ENCODE measurements around the gene FAM120A. TPM values are rescaled to one million over a fixed set of nuclear protein-coding genes. Genes with fewer than 3 reads are reported as not detected.
A peak's percentile ranks its signal among the peaks of the same experiment; 100 is the strongest.
"Not testable (repeated sequence)": the region's sequence is repeated elsewhere in the genome, so short reads cannot be mapped to it uniquely, and the experiment has no call there.

The FAM120A gene
- total and polyA plus RNA-seq, 2 of the 13 experiments (the other 11 are each of a cell fraction or from before 2014, with no cell fraction given): 41.3 to 44.4 TPM

- in situ Hi-C loops (cut with HindIII; ENCODE audit: extremely low pct_ligation_motif_present, low pct_unique_long_range_greater_than_20kb) (loop anchor here (25.0 kb wide), 1 partner anchor 276 kb away; no protein-coding TSS in a partner anchor), intact Hi-C loops (cut with micrococcal nuclease; ENCODE audit: unreplicated experiment) (no loop called here)
- 72% methylated on average over 2 of the region's 2 CpGs for WGBS (ENCODE audit: low lambda C conversion rate)
- Histone ChIP-seq H2AFZ (ENCODE audit: low read length) (no peak overlapping the region), H3K9me3 (ENCODE audit: low read length) (no peaks in the 10 kb centered on the region), H3K27ac (ENCODE audit: extremely low read length, insufficient read depth, low read length) (no peak overlapping the region), H3K4me2 (ENCODE audit: low read depth, low read length) (no peak overlapping the region), H3K9ac (ENCODE audit: insufficient read depth, low read depth, low read length) (no peak overlapping the region), H3K79me2 (ENCODE audit: insufficient read depth, low read length) (no peaks in the 10 kb centered on the region), H3K4me1 (ENCODE audit: insufficient read depth, low read length) (no peaks in the 10 kb centered on the region), H3K4me3 (replicated peaks in 1 of 3; ENCODE audit: insufficient read depth in 1 of 3, low read depth in 2 of 3, low read length in 3 of 3) (no peak overlapping the region), H4K20me1 (ENCODE audit: insufficient read depth, low read length) (no peaks in the 10 kb centered on the region), H3K27me3 (ENCODE audit: control insufficient read depth in 1 of 2, insufficient read depth in 2 of 2, low read length in 2 of 2) (no peaks in the 10 kb centered on the region), H3K36me3 (replicated peaks in 1 of 2; ENCODE audit: control insufficient read depth in 1 of 2, insufficient read depth in 2 of 2, low read length in 2 of 2) (no peaks in the 10 kb centered on the region)
- ChIA-PET POLR2A (no interaction called here), CTCF (ENCODE audit: low intra/inter-chr PET ratio, low total read pairs) (no interaction called here)
- no TSS peak for BruUV-seq (replicated peaks)
- TF ChIP-seq, protein P1, sequence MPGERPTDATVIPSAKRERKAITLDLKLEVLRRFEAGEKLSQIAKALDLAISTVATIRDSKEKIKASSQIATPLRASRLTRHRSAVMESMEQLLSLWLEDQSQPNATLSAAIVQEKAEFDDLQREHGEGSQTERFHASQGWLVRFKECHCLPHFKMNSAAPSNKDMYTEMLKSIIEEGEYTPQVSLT (CRISPR knock-in tag; IDR thresholded peaks at IDR 0.05; ENCODE audit: borderline replicate concordance, low read depth): no peak
- TF ChIP-seq PAWR (CRISPR knock-in tag; IDR thresholded peaks at IDR 0.05; ENCODE audit: borderline replicate concordance) (no peak), GTF2F1 (IDR thresholded peaks at IDR 0.05; ENCODE audit: low read length) (no peak), GZF1 (CRISPR knock-in tag; IDR thresholded peaks at IDR 0.05) (no peak), MYNN (CRISPR knock-in tag; IDR thresholded peaks at IDR 0.05; ENCODE audit: low read depth) (no peak), RFX1 (IDR thresholded peaks at IDR 0.05) (peak; percentile 13; the same call in 1 of the 2 replicates), ATF2 (CRISPR knock-in tag; IDR thresholded peaks at IDR 0.05) (no peak), SETDB1 (CRISPR knock-in tag; IDR thresholded peaks at IDR 0.05; ENCODE audit: borderline replicate concordance) (no peak), CSRNP1 (CRISPR knock-in tag; IDR thresholded peaks at IDR 0.05) (no peak)
- DNase-seq (ENCODE audit: low spot score) (no peak), ATAC-seq (no peak), FAIRE-seq (no peak)
These were observed 13.5 kb upstream of the FAM120A start for GRCh38 chr9:93437996-93438395.

DNA sequence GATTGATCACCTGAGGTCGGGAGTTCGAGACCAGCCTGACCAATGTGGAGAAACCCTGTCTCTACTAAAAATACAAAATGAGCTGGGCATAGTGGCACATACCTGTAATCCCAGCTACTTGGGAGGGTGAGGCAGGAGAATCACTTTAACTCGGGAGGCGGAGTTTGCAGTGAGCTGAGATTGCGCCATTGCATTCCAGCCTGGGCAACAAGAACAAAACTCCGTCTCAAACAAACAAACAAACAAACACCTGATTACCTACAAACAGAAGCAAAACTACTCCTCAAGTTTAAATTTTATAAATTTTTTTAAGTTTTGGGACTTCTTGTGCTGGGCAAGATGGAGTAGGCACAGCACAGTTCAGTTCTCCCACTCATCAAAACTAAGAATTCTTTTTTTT lies 12.2 kb upstream of the FAM120A start:
- H2AFZ ChIP-seq (ENCODE audit: low read length); H3K4me3 ChIP-seq (replicated peaks in 1 of 3; ENCODE audit: insufficient read depth in 1 of 3, low read depth in 2 of 3, low read length in 3 of 3); H3K79me2 ChIP-seq (ENCODE audit: insufficient read depth, low read length); H3K4me2 ChIP-seq (ENCODE audit: low read depth, low read length); CTCF ChIA-PET (ENCODE audit: low intra/inter-chr PET ratio, low total read pairs); H3K27ac ChIP-seq (ENCODE audit: extremely low read length, insufficient read depth, low read length); intact Hi-C loops (cut with micrococcal nuclease; ENCODE audit: unreplicated experiment); DNase-seq (ENCODE audit: low spot score); H3K4me1 ChIP-seq (ENCODE audit: insufficient read depth, low read length); H3K27me3 ChIP-seq (ENCODE audit: control insufficient read depth in 1 of 2, insufficient read depth in 2 of 2, low read length in 2 of 2); H3K9me3 ChIP-seq (ENCODE audit: low read length); BruUV-seq (replicated peaks); H3K36me3 ChIP-seq (replicated peaks in 1 of 2; ENCODE audit: control insufficient read depth in 1 of 2, insufficient read depth in 2 of 2, low read length in 2 of 2); FAIRE-seq; H4K20me1 ChIP-seq (ENCODE audit: insufficient read depth, low read length); H3K9ac ChIP-seq (ENCODE audit: insufficient read depth, low read depth, low read length); POLR2A ChIA-PET; ATAC-seq: not testable (repeated sequence)
- 89% methylated on average over 6 of the region's 6 CpGs for WGBS (ENCODE audit: low lambda C conversion rate)
- in situ Hi-C loops (cut with HindIII; ENCODE audit: extremely low pct_ligation_motif_present, low pct_unique_long_range_greater_than_20kb): loop anchor here (25.0 kb wide), 1 partner anchor 277 kb away; no protein-coding TSS in a partner anchor

Measured in HepG2 (cell line).